ENCODE data around the gene OSCP1. TPM values are rescaled to one million over a fixed set of nuclear protein-coding genes. Genes with fewer than 3 reads are reported as not detected.
A peak's percentile ranks its signal among the peaks of the same experiment; 100 is the strongest.

OSCP1 gene
- total RNA-seq, 1 donor from 2014 or later = 1.2 TPM

DNA sequence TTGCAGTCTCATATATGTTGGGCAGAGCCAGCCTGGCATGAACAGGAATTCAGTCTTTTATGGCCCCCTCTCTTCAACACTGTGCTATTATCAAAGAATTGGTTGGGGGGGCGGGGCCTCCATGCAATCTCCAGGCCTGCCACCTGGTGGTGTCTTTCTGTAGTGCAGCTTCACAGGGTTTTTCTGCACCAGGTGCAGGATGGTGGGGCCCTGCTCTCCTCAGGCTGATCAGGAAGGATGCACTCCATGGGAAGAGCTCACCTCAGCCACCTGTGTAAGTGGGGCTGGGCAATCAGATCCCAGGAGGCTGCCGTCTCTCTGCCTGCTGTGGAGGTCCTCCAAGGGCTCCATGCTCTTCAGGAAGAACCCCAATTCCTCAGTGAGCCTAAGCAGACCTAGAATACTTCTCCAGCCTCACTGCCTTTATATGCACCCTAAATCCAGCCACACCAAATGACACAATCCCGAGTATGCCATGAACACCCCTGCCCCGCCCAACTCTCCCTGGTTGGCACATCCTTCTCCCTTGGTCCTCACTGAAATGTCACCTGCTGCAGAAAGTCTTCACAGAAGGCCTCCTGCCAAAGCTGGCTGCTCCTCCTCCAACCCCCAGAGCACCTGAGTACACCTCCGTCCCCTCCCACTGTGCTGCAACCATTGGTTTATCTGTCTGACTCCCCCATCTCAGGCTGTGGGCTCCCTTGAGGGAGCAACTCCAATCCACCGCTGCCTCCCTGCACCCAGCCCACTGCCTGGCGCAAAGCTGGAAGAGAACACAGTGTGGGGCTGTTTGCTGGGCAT, 81.0 kb downstream of the OSCP1 start:
- Mint-ChIP-seq H3K4me1 (peaks cover 84% of the 10 kb centered on the region), H3K9me3 (no peaks in the 10 kb centered on the region), H3K27me3 (no peaks in the 10 kb centered on the region), H3K4me3 (peak overlapping the region; percentile 28), H3K36me3 (ENCODE audit: low read depth) (peaks cover 27% of the 10 kb centered on the region), H3K27ac (peak overlapping the region; percentile 93)
- TF ChIP-seq, protein P1, sequence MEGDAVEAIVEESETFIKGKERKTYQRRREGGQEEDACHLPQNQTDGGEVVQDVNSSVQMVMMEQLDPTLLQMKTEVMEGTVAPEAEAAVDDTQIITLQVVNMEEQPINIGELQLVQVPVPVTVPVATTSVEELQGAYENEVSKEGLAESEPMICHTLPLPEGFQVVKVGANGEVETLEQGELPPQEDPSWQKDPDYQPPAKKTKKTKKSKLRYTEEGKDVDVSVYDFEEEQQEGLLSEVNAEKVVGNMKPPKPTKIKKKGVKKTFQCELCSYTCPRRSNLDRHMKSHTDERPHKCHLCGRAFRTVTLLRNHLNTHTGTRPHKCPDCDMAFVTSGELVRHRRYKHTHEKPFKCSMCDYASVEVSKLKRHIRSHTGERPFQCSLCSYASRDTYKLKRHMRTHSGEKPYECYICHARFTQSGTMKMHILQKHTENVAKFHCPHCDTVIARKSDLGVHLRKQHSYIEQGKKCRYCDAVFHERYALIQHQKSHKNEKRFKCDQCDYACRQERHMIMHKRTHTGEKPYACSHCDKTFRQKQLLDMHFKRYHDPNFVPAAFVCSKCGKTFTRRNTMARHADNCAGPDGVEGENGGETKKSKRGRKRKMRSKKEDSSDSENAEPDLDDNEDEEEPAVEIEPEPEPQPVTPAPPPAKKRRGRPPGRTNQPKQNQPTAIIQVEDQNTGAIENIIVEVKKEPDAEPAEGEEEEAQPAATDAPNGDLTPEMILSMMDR (IDR thresholded peaks at IDR 0.05) = no peak
- DNase-seq (peak; percentile 77), ATAC-seq (ENCODE audit: low read depth) (peak; percentile 64)
- intact Hi-C loops (cut with micrococcal nuclease) = loop anchor here (1.0 to 2.0 kb wide), 7 partner anchors 17 to 270 kb away; partner anchors contain the start of genes SH3D21 and TRAPPC3
- POLR2A ChIA-PET = interaction anchor here (0.8 to 4.0 kb wide), 7 partner anchors 8 to 63 kb away, joined by 3 to 34 read pairs (median 6); partner anchors contain the start of genes LSM10 and SH3D21
- CTCF ChIA-PET = interaction anchor here (0.7 to 3.7 kb wide), 16 partner anchors 9 to 84 kb away, joined by 3 to 29 read pairs (median 4); partner anchors contain the start of gene EVA1B

Other genes with a start within 250 kb of the OSCP1 start
- gene THRAP3, start 226.0 kb downstream of the OSCP1 start, total RNA-seq = 142 and 145 TPM in 2 replicates
- 9.9 and 11.5 TPM in 2 replicates for gene SH3D21, start 144.1 kb downstream of the OSCP1 start, total RNA-seq
- 1.2 and 1.3 TPM in 2 replicates for gene EVA1B, start 126.8 kb downstream of the OSCP1 start, total RNA-seq
- gene STK40, start 64.5 kb downstream of the OSCP1 start, total RNA-seq = 62.7 and 63.7 TPM in 2 replicates
- 59.8 and 62.7 TPM in 2 replicates for gene LSM10, start 52.5 kb downstream of the OSCP1 start, total RNA-seq
- gene MRPS15, start 13.9 kb upstream of the OSCP1 start, total RNA-seq = 63.5 and 67.0 TPM in 2 replicates
- 0.12 TPM in 1 of 2 replicates, not detected in the other for gene CSF3R, start 32.5 kb upstream of the OSCP1 start, total RNA-seq